ACC112 (cell line): ENCODE data around the gene CRTC2.

Experiments
- H2AFZ ChIP-seq: fragments of 200-600 bp; sonication (generic); one replicate; pipeline ENCODE4 v1.6.0; 2017; ENCODE audit warnings: antibody characterized with exemption, low read length; ENCODE audit not compliant: unreplicated experiment
- H3K27ac ChIP-seq: fragments of 200-600 bp; sonication (generic); 2 replicates; pipeline ENCODE4 v1.5.1; 2014; ENCODE audit warnings: low read depth, mild to moderate bottlenecking, antibody characterized with exemption, low read length, moderate library complexity
- H3K27me3 ChIP-seq: fragments of 200-600 bp; sonication (generic); 2 replicates; pipeline ENCODE4 v1.6.1; 2014; ENCODE audit warnings: mild to moderate bottlenecking, antibody characterized with exemption, low read length, moderate library complexity, mixed read lengths; ENCODE audit not compliant: insufficient read depth
- H3K36me3 ChIP-seq: fragments of 200-600 bp; sonication (generic); 2 replicates; pipeline ENCODE4 v1.6.1; 2016; ENCODE audit warnings: mild to moderate bottlenecking, antibody characterized with exemption, low read length, moderate library complexity, mixed read lengths; ENCODE audit not compliant: insufficient read depth
- H3K4me1 ChIP-seq: fragments of 200-600 bp; sonication (generic); one replicate; pipeline ENCODE4 v1.6.1; 2016; ENCODE audit warnings: low read length, mixed read lengths; ENCODE audit not compliant: insufficient read depth, unreplicated experiment, control insufficient read depth
- H3K4me3 ChIP-seq: fragments of 200-600 bp; sonication (generic); 2 replicates; pipeline ENCODE4 v1.5.1; 2014; ENCODE audit warnings: mild to moderate bottlenecking, low read depth, low read length
- H3K79me2 ChIP-seq: fragments of 200-600 bp; sonication (generic); one replicate; pipeline ENCODE4 v1.6.0; 2016; ENCODE audit warnings: low read length; ENCODE audit not compliant: control insufficient read depth, unreplicated experiment, insufficient read depth

CRTC2 gene

GRCh38 chr1:153939476-153939875 lies 18.9 kb downstream of the CRTC2 start:
- H2AFZ ChIP-seq = no peak overlapping the region
- peaks cover 19% of the 10 kb centered on the region; the same call in 1 of the 2 replicates for H3K36me3 ChIP-seq
- no peak overlapping the region for H3K4me3 ChIP-seq
- no peak overlapping the region for H3K27ac ChIP-seq
- H3K4me1 ChIP-seq = no peaks in the 10 kb centered on the region
- H3K27me3 ChIP-seq = no peaks in the 10 kb centered on the region
- H3K79me2 ChIP-seq = peaks cover 7% of the 10 kb centered on the region

DNA sequence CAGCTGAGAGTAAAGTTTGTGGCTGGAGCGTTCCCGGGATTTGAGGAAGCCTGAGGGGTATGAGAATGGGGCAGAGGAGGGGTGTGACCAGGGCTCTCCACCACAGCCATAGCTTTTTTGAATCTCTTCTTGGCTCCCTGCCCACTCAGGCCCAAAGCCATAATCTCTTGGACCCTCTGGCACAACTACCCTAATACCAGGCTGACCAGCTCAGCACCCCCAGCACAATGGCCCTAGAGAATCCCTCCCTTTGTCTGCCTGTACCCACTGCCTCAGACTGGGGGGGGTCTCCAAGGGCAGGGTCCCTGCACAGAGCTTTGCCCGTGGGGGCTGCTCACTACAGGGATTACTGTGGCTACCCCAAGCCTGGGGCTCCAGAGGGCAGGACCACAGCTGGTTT lies 19.4 kb downstream of the CRTC2 start:
- H3K36me3 ChIP-seq = peaks cover 19% of the 10 kb centered on the region; the same call in 1 of the 2 replicates
- no peak overlapping the region for H3K4me3 ChIP-seq
- H3K27ac ChIP-seq = no peak overlapping the region
- no peaks in the 10 kb centered on the region for H3K27me3 ChIP-seq
- no peaks in the 10 kb centered on the region for H3K4me1 ChIP-seq
- no peak overlapping the region for H2AFZ ChIP-seq
- peaks cover 2% of the 10 kb centered on the region for H3K79me2 ChIP-seq

- no peak overlapping the region for H2AFZ ChIP-seq
- H3K36me3 ChIP-seq = peaks cover 15% of the 10 kb centered on the region; the same call in 1 of the 2 replicates
- no peaks in the 10 kb centered on the region for H3K79me2 ChIP-seq
- no peak overlapping the region for H3K4me3 ChIP-seq
- no peaks in the 10 kb centered on the region for H3K4me1 ChIP-seq
- no peak overlapping the region for H3K27ac ChIP-seq
- H3K27me3 ChIP-seq = no peaks in the 10 kb centered on the region
Measured at GRCh38 chr1:153937331-153937730, 21.1 kb downstream of the CRTC2 start.

DNA sequence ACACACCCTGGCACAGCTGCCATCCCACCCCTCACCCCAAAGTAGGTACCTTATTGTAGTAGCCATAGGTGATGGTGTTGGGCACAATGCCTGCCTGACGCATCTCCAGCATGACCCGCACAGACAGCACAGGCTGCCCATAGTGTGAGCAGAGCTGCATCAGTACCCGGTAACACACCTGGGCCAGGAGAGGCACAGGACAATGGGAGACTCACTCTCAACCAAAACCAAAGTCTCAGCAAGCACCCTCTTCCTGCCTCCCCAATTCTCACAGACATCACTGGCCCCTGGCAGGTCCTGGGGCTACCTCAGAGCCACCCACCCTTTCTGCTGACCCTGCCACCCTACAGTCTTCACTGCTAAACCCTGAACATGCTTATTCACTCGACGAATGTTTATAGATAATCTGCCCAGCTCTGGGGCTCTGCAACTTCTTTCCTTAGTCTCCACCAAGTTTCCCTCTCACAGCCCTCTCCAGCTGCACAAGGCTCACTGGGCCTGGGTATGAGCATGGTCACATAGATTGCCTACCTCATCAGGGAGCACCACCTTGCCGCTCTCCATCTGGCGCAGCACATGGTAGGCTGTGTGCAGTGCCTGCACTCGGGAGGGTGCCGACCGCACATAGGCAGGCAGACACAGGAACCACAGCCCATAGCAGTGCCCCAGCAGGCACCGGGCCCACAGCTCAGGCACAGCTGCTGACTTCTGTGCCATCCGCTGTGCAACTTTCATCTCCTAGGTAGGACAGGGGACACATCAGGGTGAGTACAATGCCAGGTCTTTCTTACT lies 22.2 kb downstream of the CRTC2 start:
- no peak overlapping the region for H3K27ac ChIP-seq
- no peaks in the 10 kb centered on the region for H3K4me1 ChIP-seq
- H3K79me2 ChIP-seq = no peaks in the 10 kb centered on the region
- H2AFZ ChIP-seq = no peak overlapping the region
- H3K4me3 ChIP-seq = no peak overlapping the region
- peaks cover 15% of the 10 kb centered on the region; the same call in 1 of the 2 replicates for H3K36me3 ChIP-seq
- H3K27me3 ChIP-seq = no peaks in the 10 kb centered on the region

DNA sequence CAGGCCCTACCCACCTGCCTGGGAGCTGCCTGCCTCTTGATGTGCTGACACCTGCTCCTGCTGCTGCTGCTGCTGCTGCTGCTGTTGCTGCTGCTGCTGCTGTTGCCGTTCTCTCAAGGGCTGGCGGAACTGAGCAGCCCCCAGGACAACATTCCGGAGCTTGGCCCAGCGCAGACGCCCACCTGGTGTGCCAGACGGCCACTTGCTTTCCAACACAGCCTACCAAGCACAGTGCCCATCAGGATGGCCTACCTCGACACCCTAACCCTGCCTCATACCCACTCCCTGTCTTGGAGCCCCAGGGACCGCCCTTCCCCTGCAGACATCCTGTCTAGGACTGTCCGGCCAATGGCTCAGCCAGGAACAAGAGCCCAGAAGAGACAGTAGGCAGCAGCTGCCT lies 23.7 kb downstream of the CRTC2 start:
- Histone ChIP-seq H3K27me3 (no peaks in the 10 kb centered on the region), H3K4me3 (no peak overlapping the region), H3K27ac (no peak overlapping the region), H3K79me2 (no peaks in the 10 kb centered on the region), H3K4me1 (no peaks in the 10 kb centered on the region), H2AFZ (no peak overlapping the region), H3K36me3 (peaks cover 15% of the 10 kb centered on the region; the same call in 1 of the 2 replicates)

- H3K27ac ChIP-seq = no peak overlapping the region
- no peak overlapping the region for H2AFZ ChIP-seq
- H3K4me1 ChIP-seq = peaks cover 5% of the 10 kb centered on the region
- no peaks in the 10 kb centered on the region for H3K79me2 ChIP-seq
- H3K4me3 ChIP-seq = no peak overlapping the region
- peaks cover 15% of the 10 kb centered on the region; the same call in 1 of the 2 replicates for H3K36me3 ChIP-seq
- no peaks in the 10 kb centered on the region for H3K27me3 ChIP-seq
Measured at GRCh38 chr1:153933955-153934354, 24.5 kb downstream of the CRTC2 start.

GRCh38 chr1:153933430-153933829 lies 25.0 kb downstream of the CRTC2 start:
- no peak overlapping the region for H3K4me3 ChIP-seq
- peaks cover 15% of the 10 kb centered on the region; the same call in 1 of the 2 replicates for H3K36me3 ChIP-seq
- no peaks in the 10 kb centered on the region for H3K27me3 ChIP-seq
- peaks cover 10% of the 10 kb centered on the region for H3K4me1 ChIP-seq
- no peak overlapping the region for H2AFZ ChIP-seq
- no peaks in the 10 kb centered on the region for H3K79me2 ChIP-seq
- no peak overlapping the region for H3K27ac ChIP-seq

DNA sequence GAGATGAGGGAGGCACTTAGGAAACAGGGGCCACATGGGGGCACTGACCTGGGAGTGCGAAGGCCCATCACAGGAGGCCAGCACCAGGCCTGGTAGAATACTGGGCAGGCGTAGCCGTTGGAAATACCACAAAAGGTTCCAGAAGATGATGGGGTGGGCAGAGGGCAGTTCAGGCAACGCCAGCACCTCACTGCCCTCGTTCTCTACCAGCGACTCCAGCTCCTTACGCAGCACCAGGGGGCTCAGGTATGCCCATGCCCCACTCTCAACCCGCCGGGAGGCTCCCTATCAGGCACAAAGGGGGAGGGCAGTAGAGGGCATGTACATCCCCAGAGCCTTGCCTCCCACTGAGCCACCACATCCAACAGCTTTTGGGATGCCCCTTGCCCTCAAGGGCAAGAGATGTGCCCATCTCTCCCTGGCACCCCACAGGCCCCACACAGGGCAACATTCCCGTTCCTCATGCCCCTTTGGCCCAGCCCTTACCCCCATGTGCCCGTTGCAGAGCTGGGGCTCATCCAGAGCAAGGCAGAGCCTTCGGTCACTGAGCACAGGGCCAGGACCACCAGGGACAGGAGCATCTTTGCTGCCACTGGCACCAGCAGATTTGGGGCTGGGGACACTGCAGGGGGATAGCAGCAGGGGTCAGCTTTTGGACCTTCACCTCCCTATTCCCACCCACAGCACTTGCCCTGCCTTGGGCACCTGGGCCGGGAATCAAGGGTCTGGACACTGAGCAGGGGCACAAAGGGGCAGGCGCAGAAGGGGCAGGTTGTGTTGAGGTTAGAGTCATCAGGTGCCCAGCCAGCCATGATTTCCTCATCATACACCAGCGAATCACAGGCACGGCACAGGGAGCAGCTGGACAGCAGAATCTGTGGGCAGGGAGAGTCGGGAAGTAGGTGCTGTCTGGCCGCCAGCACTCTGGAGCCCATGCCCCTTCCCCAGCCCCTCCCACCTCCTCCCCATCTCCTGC lies 26.0 kb downstream of the CRTC2 start:
- Histone ChIP-seq H3K36me3 (peaks cover 11% of the 10 kb centered on the region; the same call in 1 of the 2 replicates), H3K27ac (no peak overlapping the region), H3K4me3 (no peak overlapping the region), H2AFZ (no peak overlapping the region), H3K4me1 (peaks cover 12% of the 10 kb centered on the region), H3K27me3 (no peaks in the 10 kb centered on the region), H3K79me2 (no peaks in the 10 kb centered on the region)

DNA sequence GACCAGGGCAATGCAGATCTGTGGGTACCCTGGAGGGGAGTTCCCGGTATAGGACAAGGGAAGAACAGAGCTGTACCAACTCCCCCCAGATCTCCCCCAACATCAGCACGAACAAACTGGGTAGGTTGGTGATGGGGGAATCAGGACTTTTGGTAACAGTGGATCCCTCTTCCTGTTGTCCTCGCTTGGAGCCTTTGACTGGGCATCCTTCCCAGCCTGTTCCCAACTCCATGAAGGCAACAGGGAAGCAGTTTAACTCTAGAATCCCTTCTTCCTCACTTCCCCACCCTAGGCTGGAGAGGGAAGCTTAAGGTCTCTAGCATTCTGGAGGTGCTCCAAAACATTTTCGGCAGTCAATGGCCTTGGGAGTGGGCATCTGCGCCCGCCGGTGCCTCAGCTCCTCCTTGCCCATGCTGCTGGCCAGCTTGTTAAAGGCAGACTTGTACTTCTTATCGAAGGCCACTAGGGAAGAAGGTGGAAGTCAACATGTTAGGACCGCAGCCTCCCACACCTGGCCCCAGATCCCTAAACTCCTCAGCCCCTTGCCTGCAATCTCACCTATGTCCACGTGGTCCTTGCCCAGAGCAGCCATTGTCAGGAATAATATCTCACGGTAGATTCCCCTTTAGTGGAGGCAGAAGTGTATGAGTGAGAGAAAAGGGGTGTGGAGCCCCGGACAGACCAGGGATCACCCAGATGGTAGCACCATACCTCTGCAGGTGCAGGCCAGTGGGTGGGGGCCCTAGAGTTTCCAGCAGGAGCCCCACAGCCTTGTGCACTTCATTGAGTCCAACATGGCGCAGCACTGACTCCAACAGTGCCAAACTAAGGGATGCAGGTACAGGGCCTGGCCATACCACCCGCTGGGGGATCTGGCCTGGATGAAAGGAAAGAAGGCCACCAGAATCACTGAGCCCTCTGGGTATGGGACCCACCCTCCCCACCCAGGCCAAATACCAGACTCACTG lies 28.1 kb downstream of the CRTC2 start:
- Histone ChIP-seq H3K36me3 (no peaks in the 10 kb centered on the region), H3K27ac (no peak overlapping the region), H3K79me2 (no peaks in the 10 kb centered on the region), H3K27me3 (no peaks in the 10 kb centered on the region), H3K4me1 (peaks cover 12% of the 10 kb centered on the region), H3K4me3 (no peak overlapping the region), H2AFZ (no peak overlapping the region)

GRCh38 chr1:153929426-153929825 lies 29.0 kb downstream of the CRTC2 start:
- Histone ChIP-seq H3K27me3 (no peaks in the 10 kb centered on the region), H2AFZ (no peak overlapping the region), H3K4me1 (peaks cover 12% of the 10 kb centered on the region), H3K4me3 (no peak overlapping the region), H3K27ac (0 out of 2 replicates have a peak overlapping the region, but pooled peaks have one; percentile 8), H3K79me2 (no peaks in the 10 kb centered on the region), H3K36me3 (no peaks in the 10 kb centered on the region)
